ENCODE measurements around the gene KCNMB2.
"Not testable (repeated sequence)": the region's sequence is repeated elsewhere in the genome, so short reads cannot be mapped to it uniquely, and the experiment has no call there.

The KCNMB2 gene

GRCh38 chr3:178525251-178525650 lies 11.0 kb upstream of the KCNMB2 start:
- H3K4me1 ChIP-seq (ENCODE audit: control insufficient read depth, insufficient read depth, low read length): no peaks in the 10 kb centered on the region

GRCh38 chr3:178526291-178526690 lies 9.9 kb upstream of the KCNMB2 start:
- H3K4me3 ChIP-seq (ENCODE audit: low read length): no peak overlapping the region
- no peak overlapping the region for H3K9ac ChIP-seq (ENCODE audit: low read length)
- H3K27me3 ChIP-seq (ENCODE audit: control insufficient read depth, insufficient read depth, low read length): no peaks in the 10 kb centered on the region
- H3K36me3 ChIP-seq (ENCODE audit: control insufficient read depth, insufficient read depth, low read length): no peaks in the 10 kb centered on the region
- H3K4me1 ChIP-seq (ENCODE audit: control insufficient read depth, insufficient read depth, low read length): no peaks in the 10 kb centered on the region
- H3K9me3 ChIP-seq (ENCODE audit: control insufficient read depth, low read length): no peaks in the 10 kb centered on the region

More at GRCh38 chr3:178525251-178525650, 11.0 kb upstream of the KCNMB2 start:
- no peak overlapping the region for H3K4me3 ChIP-seq (ENCODE audit: low read length)
- no peaks in the 10 kb centered on the region for H3K36me3 ChIP-seq (ENCODE audit: control insufficient read depth, insufficient read depth, low read length)
- H3K9me3 ChIP-seq (ENCODE audit: control insufficient read depth, low read length): no peaks in the 10 kb centered on the region
- no peak overlapping the region for H3K9ac ChIP-seq (ENCODE audit: low read length)
- no peaks in the 10 kb centered on the region for H3K27me3 ChIP-seq (ENCODE audit: control insufficient read depth, insufficient read depth, low read length)

- H3K27me3 ChIP-seq (ENCODE audit: control insufficient read depth, insufficient read depth, low read length): no peaks in the 10 kb centered on the region
These were observed 8.3 kb upstream of the KCNMB2 start for GRCh38 chr3:178527981-178528380.

GRCh38 chr3:178529606-178530225 lies 6.5 kb upstream of the KCNMB2 start:
- H3K36me3 ChIP-seq (ENCODE audit: control insufficient read depth, insufficient read depth, low read length): no peaks in the 10 kb centered on the region
- H3K9ac ChIP-seq (ENCODE audit: low read length): no peak overlapping the region
- H3K27me3 ChIP-seq (ENCODE audit: control insufficient read depth, insufficient read depth, low read length): no peaks in the 10 kb centered on the region
- no peak overlapping the region for H3K4me3 ChIP-seq (ENCODE audit: low read length)
- no peaks in the 10 kb centered on the region for H3K9me3 ChIP-seq (ENCODE audit: control insufficient read depth, low read length)
- no peaks in the 10 kb centered on the region for H3K4me1 ChIP-seq (ENCODE audit: control insufficient read depth, insufficient read depth, low read length)

More at GRCh38 chr3:178527981-178528380, 8.3 kb upstream of the KCNMB2 start:
- Histone ChIP-seq H3K4me3 (ENCODE audit: low read length) (no peak overlapping the region), H3K9ac (ENCODE audit: low read length) (no peak overlapping the region), H3K36me3 (ENCODE audit: control insufficient read depth, insufficient read depth, low read length) (no peaks in the 10 kb centered on the region), H3K4me1 (ENCODE audit: control insufficient read depth, insufficient read depth, low read length) (no peaks in the 10 kb centered on the region), H3K9me3 (ENCODE audit: control insufficient read depth, low read length) (no peaks in the 10 kb centered on the region)

GRCh38 chr3:178532476-178532875 lies 3.8 kb upstream of the KCNMB2 start:
- H3K36me3 ChIP-seq (ENCODE audit: control insufficient read depth, insufficient read depth, low read length): no peaks in the 10 kb centered on the region
- H3K9me3 ChIP-seq (ENCODE audit: control insufficient read depth, low read length): no peaks in the 10 kb centered on the region
- no peak overlapping the region for H3K9ac ChIP-seq (ENCODE audit: low read length)
- no peaks in the 10 kb centered on the region for H3K4me1 ChIP-seq (ENCODE audit: control insufficient read depth, insufficient read depth, low read length)
- H3K27me3 ChIP-seq (ENCODE audit: control insufficient read depth, insufficient read depth, low read length): no peaks in the 10 kb centered on the region
- no peak overlapping the region for H3K4me3 ChIP-seq (ENCODE audit: low read length)

- H3K9ac ChIP-seq (ENCODE audit: low read length): peak overlapping the region; percentile 52
These were observed 978 bp downstream of the KCNMB2 start for GRCh38 chr3:178537122-178537705.

GRCh38 chr3:178538056-178538455 lies 1.8 kb downstream of the KCNMB2 start:
- Histone ChIP-seq H3K4me3 (ENCODE audit: low read length) (no peak overlapping the region), H3K27me3 (ENCODE audit: control insufficient read depth, insufficient read depth, low read length) (no peaks in the 10 kb centered on the region), H3K9me3 (ENCODE audit: control insufficient read depth, low read length) (no peaks in the 10 kb centered on the region), H3K4me1 (ENCODE audit: control insufficient read depth, insufficient read depth, low read length) (no peaks in the 10 kb centered on the region), H3K36me3 (ENCODE audit: control insufficient read depth, insufficient read depth, low read length) (no peaks in the 10 kb centered on the region), H3K9ac (ENCODE audit: low read length) (no peak overlapping the region)

More at GRCh38 chr3:178537122-178537705, 978 bp downstream of the KCNMB2 start:
- no peaks in the 10 kb centered on the region for H3K27me3 ChIP-seq (ENCODE audit: control insufficient read depth, insufficient read depth, low read length)
- peak overlapping the region; percentile 42 for H3K4me3 ChIP-seq (ENCODE audit: low read length)
- H3K36me3 ChIP-seq (ENCODE audit: control insufficient read depth, insufficient read depth, low read length): no peaks in the 10 kb centered on the region
- H3K9me3 ChIP-seq (ENCODE audit: control insufficient read depth, low read length): no peaks in the 10 kb centered on the region
- H3K4me1 ChIP-seq (ENCODE audit: control insufficient read depth, insufficient read depth, low read length): no peaks in the 10 kb centered on the region

- Histone ChIP-seq H3K4me3 (ENCODE audit: low read length) (no peak overlapping the region), H3K9me3 (ENCODE audit: control insufficient read depth, low read length) (no peaks in the 10 kb centered on the region), H3K9ac (ENCODE audit: low read length) (no peak overlapping the region), H3K27me3 (ENCODE audit: control insufficient read depth, insufficient read depth, low read length) (no peaks in the 10 kb centered on the region), H3K36me3 (ENCODE audit: control insufficient read depth, insufficient read depth, low read length) (no peaks in the 10 kb centered on the region), H3K4me1 (ENCODE audit: control insufficient read depth, insufficient read depth, low read length) (no peaks in the 10 kb centered on the region)
These were observed 3.9 kb downstream of the KCNMB2 start for GRCh38 chr3:178540184-178540583.

- no peak overlapping the region for H3K9ac ChIP-seq (ENCODE audit: low read length)
- no peaks in the 10 kb centered on the region for H3K4me1 ChIP-seq (ENCODE audit: control insufficient read depth, insufficient read depth, low read length)
- no peaks in the 10 kb centered on the region for H3K27me3 ChIP-seq (ENCODE audit: control insufficient read depth, insufficient read depth, low read length)
- no peaks in the 10 kb centered on the region for H3K36me3 ChIP-seq (ENCODE audit: control insufficient read depth, insufficient read depth, low read length)
- no peak overlapping the region for H3K4me3 ChIP-seq (ENCODE audit: low read length)
- H3K9me3 ChIP-seq (ENCODE audit: control insufficient read depth, low read length): no peaks in the 10 kb centered on the region
These were observed 9.1 kb downstream of the KCNMB2 start for GRCh38 chr3:178545337-178545736.

- Histone ChIP-seq H3K4me1 (ENCODE audit: control insufficient read depth, insufficient read depth, low read length) (no peaks in the 10 kb centered on the region), H3K9ac (ENCODE audit: low read length) (no peak overlapping the region), H3K9me3 (ENCODE audit: control insufficient read depth, low read length) (no peaks in the 10 kb centered on the region), H3K4me3 (ENCODE audit: low read length) (no peak overlapping the region), H3K27me3 (ENCODE audit: control insufficient read depth, insufficient read depth, low read length) (no peaks in the 10 kb centered on the region), H3K36me3 (ENCODE audit: control insufficient read depth, insufficient read depth, low read length) (no peaks in the 10 kb centered on the region)
These were observed 9.8 kb downstream of the KCNMB2 start for GRCh38 chr3:178546079-178546478.

- not testable (repeated sequence) for H3K4me1 ChIP-seq (ENCODE audit: control insufficient read depth, insufficient read depth, low read length); H3K9me3 ChIP-seq (ENCODE audit: control insufficient read depth, low read length); H3K27me3 ChIP-seq (ENCODE audit: control insufficient read depth, insufficient read depth, low read length); H3K36me3 ChIP-seq (ENCODE audit: control insufficient read depth, insufficient read depth, low read length); H3K9ac ChIP-seq (ENCODE audit: low read length); H3K4me3 ChIP-seq (ENCODE audit: low read length)
These were observed 13.2 kb downstream of the KCNMB2 start for GRCh38 chr3:178549426-178549825.

GRCh38 chr3:178551916-178552321 lies 15.7 kb downstream of the KCNMB2 start:
- no peaks in the 10 kb centered on the region for H3K36me3 ChIP-seq (ENCODE audit: control insufficient read depth, insufficient read depth, low read length)
- H3K4me1 ChIP-seq (ENCODE audit: control insufficient read depth, insufficient read depth, low read length): peaks cover 7% of the 10 kb centered on the region
- no peaks in the 10 kb centered on the region for H3K27me3 ChIP-seq (ENCODE audit: control insufficient read depth, insufficient read depth, low read length)
- H3K4me3 ChIP-seq (ENCODE audit: low read length): no peak overlapping the region
- no peak overlapping the region for H3K9ac ChIP-seq (ENCODE audit: low read length)
- no peaks in the 10 kb centered on the region for H3K9me3 ChIP-seq (ENCODE audit: control insufficient read depth, low read length)

Data from mucosa of stomach (tissue), 1 donor.